GM18858 (cell line): Measurements from ENCODE around the gene SP140.
A peak's percentile ranks its signal among the peaks of the same experiment; 100 is the strongest.
"Not testable (repeated sequence)": the region's sequence is repeated elsewhere in the genome, so short reads cannot be mapped to it uniquely, and the experiment has no call there.

Source experiments
- ATAC-seq: cut with Tn5 transposase; IDR thresholded peaks from one replicate; pipeline ENCODE4 v1.9.1; 2021; ENCODE audit not compliant: unreplicated experiment

SP140 gene

GRCh38 chr2:230282936-230283335, 57.4 kb downstream of the SP140 start:
- ATAC-seq = no peak

GRCh38 chr2:230286048-230286447, 60.5 kb downstream of the SP140 start:
- no peak for ATAC-seq

- not testable (repeated sequence) for ATAC-seq
These were observed 63.8 kb downstream of the SP140 start for GRCh38 chr2:230289311-230289710.

GRCh38 chr2:230295192-230295591, 69.7 kb downstream of the SP140 start:
- ATAC-seq = no peak

GRCh38 chr2:230296917-230297316, 71.4 kb downstream of the SP140 start:
- no peak for ATAC-seq

- ATAC-seq = no peak
These were observed 74.1 kb downstream of the SP140 start for GRCh38 chr2:230299618-230300017.

- ATAC-seq = no peak
These were observed 80.1 kb downstream of the SP140 start for GRCh38 chr2:230305416-230306275.

- ATAC-seq = no peak
These were observed 80.9 kb downstream of the SP140 start for GRCh38 chr2:230306474-230306873.

GRCh38 chr2:230307485-230307884, 81.9 kb downstream of the SP140 start:
- ATAC-seq = no peak

- ATAC-seq = no peak
These were observed 83.0 kb downstream of the SP140 start for GRCh38 chr2:230308402-230309000.

GRCh38 chr2:230310792-230311191, 85.3 kb downstream of the SP140 start:
- ATAC-seq = not testable (repeated sequence)

GRCh38 chr2:230311634-230312033, 86.1 kb downstream of the SP140 start:
- not testable (repeated sequence) for ATAC-seq

- ATAC-seq = no peak
These were observed 87.1 kb downstream of the SP140 start for GRCh38 chr2:230312638-230313037.

- no peak for ATAC-seq
These were observed 91.8 kb downstream of the SP140 start for GRCh38 chr2:230317366-230317765.

- ATAC-seq = peak; percentile 50
These were observed 92.9 kb downstream of the SP140 start for GRCh38 chr2:230318190-230319121.

- ATAC-seq = peak; percentile 70
These were observed 93.8 kb downstream of the SP140 start for GRCh38 chr2:230319211-230319862.

GRCh38 chr2:230321031-230321430, 95.5 kb downstream of the SP140 start:
- no peak for ATAC-seq

GRCh38 chr2:230322561-230323384, 97.2 kb downstream of the SP140 start:
- no peak for ATAC-seq

GRCh38 chr2:230323385-230324106, 98.0 kb downstream of the SP140 start:
- no peak for ATAC-seq
